SK-N-SH (cell line): ENCODE measurements around the gene EIF4E2. TPM values are rescaled to one million over a fixed set of nuclear protein-coding genes. Genes with fewer than 3 reads are reported as not detected.

Source experiments
- polyA plus RNA-seq, 3 experiments: library from polyadenylated mRNA; depleted of rRNA; stranded (reverse); fragments of >200 nt; gene quantifications; 2 replicates each; pipeline ENCODE4 v1.2.3, GENCODE V29; 2012

Gene EIF4E2
- polyA plus RNA-seq, 1 of the 3 experiments (the other 2 are of a cell fraction), result 29.1 TPM

Other genes with a start within 250 kb of the EIF4E2 start
- not detected in 2 replicates for gene ALPP, start 171.9 kb upstream of the EIF4E2 start, polyA plus RNA-seq (2012; rRNA removed)
- not detected in 2 replicates for gene ALPG, start 143.8 kb upstream of the EIF4E2 start, polyA plus RNA-seq (2012; rRNA removed)
- not detected in 2 replicates for gene ALPI, start 94.5 kb upstream of the EIF4E2 start, polyA plus RNA-seq (2012; rRNA removed)
- gene ECEL1, start 62.9 kb upstream of the EIF4E2 start, polyA plus RNA-seq (2012; rRNA removed), result not detected in 2 replicates
- not detected in 2 replicates for gene PRSS56, start 30.3 kb upstream of the EIF4E2 start, polyA plus RNA-seq (2012; rRNA removed)
- gene CHRND, start 24.5 kb upstream of the EIF4E2 start, polyA plus RNA-seq (2012; rRNA removed), result 0.12 TPM in 1 of 2 replicates, not detected in the other
- not detected in 2 replicates for gene CHRNG, start 11.0 kb upstream of the EIF4E2 start, polyA plus RNA-seq (2012; rRNA removed)
- gene TIGD1, start 132 bp upstream of the EIF4E2 start, polyA plus RNA-seq (2012; rRNA removed), result 4.6 and 7.0 TPM in 2 replicates
- 0.05 TPM in 1 of 2 replicates, not detected in the other for gene EFHD1, start 82.9 kb downstream of the EIF4E2 start, polyA plus RNA-seq (2012; rRNA removed)
- gene GIGYF2, start 146.6 kb downstream of the EIF4E2 start, polyA plus RNA-seq (2012; rRNA removed), result 12.8 and 18.2 TPM in 2 replicates
- gene KCNJ13, start 225.9 kb downstream of the EIF4E2 start, polyA plus RNA-seq (2012; rRNA removed), result not detected in 2 replicates